Stimulated activated CD4-positive, alpha-beta T cell treated with anti-CD3 and anti-CD28 coated beads, Interleukin-2, amount 100 ng/mL, for 24 hours (primary cell): ENCODE measurements around the gene CREB3L1.
"Not testable (repeated sequence)": the region's sequence is repeated elsewhere in the genome, so short reads cannot be mapped to it uniquely, and the experiment has no call there.

ENCODE experiments used
- DNase-seq, 2 donors: peaks; one replicate each; pipeline ENCODE4 v3.0.0-alpha.2; 2020

CREB3L1 gene

GRCh38 chr11:46249103-46249937 lies 28.1 kb upstream of the CREB3L1 start:
- DNase-seq, result no peak

GRCh38 chr11:46249938-46250744 lies 27.3 kb upstream of the CREB3L1 start:
- no peak for DNase-seq

GRCh38 chr11:46250745-46251052 lies 26.8 kb upstream of the CREB3L1 start:
- DNase-seq, result no peak

GRCh38 chr11:46251954-46252353 lies 25.5 kb upstream of the CREB3L1 start:
- DNase-seq, result no peak

GRCh38 chr11:46252373-46252914 lies 25.0 kb upstream of the CREB3L1 start:
- DNase-seq, result no peak

- no peak for DNase-seq
Observed at GRCh38 chr11:46253258-46254132, 24.0 kb upstream of the CREB3L1 start.

- no peak for DNase-seq
Observed at GRCh38 chr11:46254133-46254491, 23.4 kb upstream of the CREB3L1 start.

- DNase-seq, result no peak
Observed at GRCh38 chr11:46256540-46257001, 20.9 kb upstream of the CREB3L1 start.

- not testable (repeated sequence) for DNase-seq
Observed at GRCh38 chr11:46259347-46259746, 18.1 kb upstream of the CREB3L1 start.

- DNase-seq, result no peak
Observed at GRCh38 chr11:46259971-46260560, 17.4 kb upstream of the CREB3L1 start.

GRCh38 chr11:46263120-46263519 lies 14.3 kb upstream of the CREB3L1 start:
- DNase-seq, result no peak

GRCh38 chr11:46264030-46264429 lies 13.4 kb upstream of the CREB3L1 start:
- no peak for DNase-seq

- no peak for DNase-seq
Observed at GRCh38 chr11:46264976-46265375, 12.5 kb upstream of the CREB3L1 start.

GRCh38 chr11:46265764-46266163 lies 11.7 kb upstream of the CREB3L1 start:
- DNase-seq, result no peak

- no peak for DNase-seq
Observed at GRCh38 chr11:46267930-46268329, 9.5 kb upstream of the CREB3L1 start.

GRCh38 chr11:46270684-46271083 lies 6.8 kb upstream of the CREB3L1 start:
- DNase-seq, result no peak

- no peak for DNase-seq
Observed at GRCh38 chr11:46271407-46271806, 6.1 kb upstream of the CREB3L1 start.

GRCh38 chr11:46271875-46272815 lies 5.3 kb upstream of the CREB3L1 start:
- DNase-seq, result no peak

GRCh38 chr11:46272816-46273427 lies 4.5 kb upstream of the CREB3L1 start:
- no peak for DNase-seq

- DNase-seq, result no peak
Observed at GRCh38 chr11:46273511-46274205, 3.8 kb upstream of the CREB3L1 start.
